Adrenal gland (tissue), 5 donors: Measurements from ENCODE around the gene CALN1.

Source experiments
- POLR2A ChIP-seq, 2 donors: fragments of 450-650 bp; IDR thresholded peaks; one replicate each; pipeline ENCODE4 v1.6.1; 2017; ENCODE audit warnings: antibody characterized with exemption in 2 of 2, mild to moderate bottlenecking in 2 of 2, moderate library complexity in 1 of 2
- TF ChIP-seq, protein P1 (sequence below), 6 experiments: fragments of 450-650 bp in 4 of 6; fragments of 200-600 bp in 2 of 6; sonication (generic) in 1 of 6; IDR thresholded peaks; 1 replicate in 5 of 6; 2 replicates in 1 of 6; pipeline versions ENCODE4 v1.5.1 to v1.8.0; 2016 to 2021; ENCODE audit warnings: antibody characterized with exemption in 6 of 6, mild to moderate bottlenecking in 2 of 6, moderate library complexity in 1 of 6
- donor health status: DM: no; HTN: no; CAD: no.

DNA sequence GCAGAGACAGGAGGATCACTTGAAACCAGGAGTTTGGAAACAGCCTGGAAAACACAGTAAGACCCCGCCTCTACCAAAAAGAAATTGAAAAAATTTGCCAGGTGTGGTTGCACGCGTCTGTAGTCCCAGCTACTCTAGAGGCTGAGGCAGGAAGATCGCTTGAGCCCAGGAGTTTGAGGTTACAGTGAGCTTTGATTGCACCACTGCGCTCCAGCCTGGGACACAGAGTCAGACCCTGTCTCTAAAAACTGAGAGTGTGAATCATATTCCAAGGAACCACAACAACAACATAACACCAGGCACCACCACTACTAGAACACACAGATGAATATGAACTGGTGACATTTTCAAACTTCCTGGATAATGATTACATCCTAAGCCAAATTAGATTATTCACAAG is 324.2 kb downstream of the CALN1 start:
- TF ChIP-seq, protein P1, sequence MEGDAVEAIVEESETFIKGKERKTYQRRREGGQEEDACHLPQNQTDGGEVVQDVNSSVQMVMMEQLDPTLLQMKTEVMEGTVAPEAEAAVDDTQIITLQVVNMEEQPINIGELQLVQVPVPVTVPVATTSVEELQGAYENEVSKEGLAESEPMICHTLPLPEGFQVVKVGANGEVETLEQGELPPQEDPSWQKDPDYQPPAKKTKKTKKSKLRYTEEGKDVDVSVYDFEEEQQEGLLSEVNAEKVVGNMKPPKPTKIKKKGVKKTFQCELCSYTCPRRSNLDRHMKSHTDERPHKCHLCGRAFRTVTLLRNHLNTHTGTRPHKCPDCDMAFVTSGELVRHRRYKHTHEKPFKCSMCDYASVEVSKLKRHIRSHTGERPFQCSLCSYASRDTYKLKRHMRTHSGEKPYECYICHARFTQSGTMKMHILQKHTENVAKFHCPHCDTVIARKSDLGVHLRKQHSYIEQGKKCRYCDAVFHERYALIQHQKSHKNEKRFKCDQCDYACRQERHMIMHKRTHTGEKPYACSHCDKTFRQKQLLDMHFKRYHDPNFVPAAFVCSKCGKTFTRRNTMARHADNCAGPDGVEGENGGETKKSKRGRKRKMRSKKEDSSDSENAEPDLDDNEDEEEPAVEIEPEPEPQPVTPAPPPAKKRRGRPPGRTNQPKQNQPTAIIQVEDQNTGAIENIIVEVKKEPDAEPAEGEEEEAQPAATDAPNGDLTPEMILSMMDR (IDR thresholded peaks at IDR 0.05) = no peak
- TF ChIP-seq POLR2A (IDR thresholded peaks at IDR 0.05) = no peak
